HK-2 (cell line): ENCODE measurements around the gene DCC.

Experiments used
- DNase-seq: peaks from one replicate; pipeline ENCODE4 v3.0.0-alpha.2; 2018; ENCODE audit not compliant: unreplicated experiment

The DCC gene, protein sequence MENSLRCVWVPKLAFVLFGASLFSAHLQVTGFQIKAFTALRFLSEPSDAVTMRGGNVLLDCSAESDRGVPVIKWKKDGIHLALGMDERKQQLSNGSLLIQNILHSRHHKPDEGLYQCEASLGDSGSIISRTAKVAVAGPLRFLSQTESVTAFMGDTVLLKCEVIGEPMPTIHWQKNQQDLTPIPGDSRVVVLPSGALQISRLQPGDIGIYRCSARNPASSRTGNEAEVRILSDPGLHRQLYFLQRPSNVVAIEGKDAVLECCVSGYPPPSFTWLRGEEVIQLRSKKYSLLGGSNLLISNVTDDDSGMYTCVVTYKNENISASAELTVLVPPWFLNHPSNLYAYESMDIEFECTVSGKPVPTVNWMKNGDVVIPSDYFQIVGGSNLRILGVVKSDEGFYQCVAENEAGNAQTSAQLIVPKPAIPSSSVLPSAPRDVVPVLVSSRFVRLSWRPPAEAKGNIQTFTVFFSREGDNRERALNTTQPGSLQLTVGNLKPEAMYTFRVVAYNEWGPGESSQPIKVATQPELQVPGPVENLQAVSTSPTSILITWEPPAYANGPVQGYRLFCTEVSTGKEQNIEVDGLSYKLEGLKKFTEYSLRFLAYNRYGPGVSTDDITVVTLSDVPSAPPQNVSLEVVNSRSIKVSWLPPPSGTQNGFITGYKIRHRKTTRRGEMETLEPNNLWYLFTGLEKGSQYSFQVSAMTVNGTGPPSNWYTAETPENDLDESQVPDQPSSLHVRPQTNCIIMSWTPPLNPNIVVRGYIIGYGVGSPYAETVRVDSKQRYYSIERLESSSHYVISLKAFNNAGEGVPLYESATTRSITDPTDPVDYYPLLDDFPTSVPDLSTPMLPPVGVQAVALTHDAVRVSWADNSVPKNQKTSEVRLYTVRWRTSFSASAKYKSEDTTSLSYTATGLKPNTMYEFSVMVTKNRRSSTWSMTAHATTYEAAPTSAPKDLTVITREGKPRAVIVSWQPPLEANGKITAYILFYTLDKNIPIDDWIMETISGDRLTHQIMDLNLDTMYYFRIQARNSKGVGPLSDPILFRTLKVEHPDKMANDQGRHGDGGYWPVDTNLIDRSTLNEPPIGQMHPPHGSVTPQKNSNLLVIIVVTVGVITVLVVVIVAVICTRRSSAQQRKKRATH (N-terminal part only)

DNA sequence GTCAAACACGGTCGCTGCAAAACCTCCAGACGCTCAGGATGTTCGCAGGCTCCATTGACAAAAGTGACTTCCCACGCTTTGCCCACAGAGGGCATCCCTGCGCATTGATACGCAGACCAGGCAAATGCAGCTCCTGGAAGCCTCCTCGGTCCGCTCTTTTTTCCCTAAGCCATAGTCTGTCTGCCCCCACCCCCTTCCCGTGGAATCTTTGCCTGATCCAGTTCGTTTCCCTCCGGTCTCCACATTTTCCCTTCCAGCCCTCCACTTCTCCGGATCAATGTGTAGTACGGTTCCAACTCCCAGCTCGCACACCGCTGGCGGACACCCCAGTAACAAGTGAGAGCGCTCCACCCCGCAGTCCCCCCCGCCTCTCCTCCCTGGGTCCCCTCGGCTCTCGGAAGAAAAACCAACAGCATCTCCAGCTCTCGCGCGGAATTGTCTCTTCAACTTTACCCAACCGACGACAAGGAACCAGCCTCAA lies at the start of gene DCC:
Gene DCC (plus strand): TSS at position 307 of the 481 bp plus-strand sequence. CDS start 591 bp downstream, outside the sequence.
- DNase-seq = peak; percentile 6

DNA sequence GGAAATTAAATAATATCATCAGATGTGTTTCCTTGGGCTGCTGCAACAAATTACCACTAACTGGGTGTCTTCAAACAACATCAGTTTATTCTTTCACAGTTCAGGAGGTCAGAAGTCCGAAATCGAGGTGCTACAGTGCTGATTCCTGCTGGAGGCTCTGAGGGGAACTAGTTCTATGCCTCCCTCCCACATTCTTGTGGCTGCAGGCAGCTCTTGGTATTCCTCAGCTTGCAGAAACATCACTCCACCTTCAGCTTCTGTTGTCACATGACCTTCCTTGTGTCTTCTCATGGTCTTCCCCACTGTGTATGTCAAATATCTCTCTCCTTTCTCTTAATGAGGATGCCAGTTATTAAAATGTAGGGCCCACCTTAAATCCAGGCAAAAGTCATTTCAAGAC lies 29.3 kb upstream of the DCC start:
- DNase-seq = no peak

DNA sequence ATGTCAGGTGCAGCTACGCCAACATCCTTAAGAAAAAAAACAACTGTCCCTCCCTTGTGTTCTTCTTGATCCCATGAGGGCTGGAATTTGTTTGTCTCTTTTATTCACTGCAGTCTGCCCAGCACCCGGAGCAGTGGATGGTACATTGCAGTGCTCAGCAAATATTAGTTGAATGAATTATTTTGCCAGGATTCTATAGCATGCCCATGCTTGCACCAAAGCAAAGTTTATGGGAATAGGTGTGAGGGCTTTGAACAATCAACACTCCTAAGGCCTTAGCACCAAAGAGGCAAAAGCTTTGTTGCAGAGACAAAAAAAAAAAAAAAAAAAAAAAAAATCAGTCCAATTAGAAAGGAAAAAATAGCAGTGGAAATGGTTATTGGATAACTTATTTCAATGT lies 28.7 kb upstream of the DCC start:
- no peak for DNase-seq

DNA sequence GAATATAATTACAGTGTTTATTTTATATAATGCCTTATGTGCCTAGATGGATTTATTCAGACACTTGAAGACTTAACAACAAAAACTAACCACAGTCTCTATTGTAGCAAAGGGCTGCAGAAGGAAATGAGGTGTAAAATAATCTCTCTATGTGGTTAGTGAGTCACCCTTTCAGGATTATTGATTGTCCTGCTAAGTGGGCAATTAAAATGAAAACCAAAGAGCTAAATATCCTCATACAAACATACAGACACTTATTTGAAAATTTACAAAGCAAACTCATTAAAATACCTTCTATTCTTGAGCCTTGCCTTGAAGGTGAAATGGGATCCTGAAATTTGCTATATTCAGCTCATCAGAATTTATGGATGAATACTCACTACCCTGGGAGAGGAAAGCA lies 27.7 kb upstream of the DCC start:
- DNase-seq = no peak

DNA sequence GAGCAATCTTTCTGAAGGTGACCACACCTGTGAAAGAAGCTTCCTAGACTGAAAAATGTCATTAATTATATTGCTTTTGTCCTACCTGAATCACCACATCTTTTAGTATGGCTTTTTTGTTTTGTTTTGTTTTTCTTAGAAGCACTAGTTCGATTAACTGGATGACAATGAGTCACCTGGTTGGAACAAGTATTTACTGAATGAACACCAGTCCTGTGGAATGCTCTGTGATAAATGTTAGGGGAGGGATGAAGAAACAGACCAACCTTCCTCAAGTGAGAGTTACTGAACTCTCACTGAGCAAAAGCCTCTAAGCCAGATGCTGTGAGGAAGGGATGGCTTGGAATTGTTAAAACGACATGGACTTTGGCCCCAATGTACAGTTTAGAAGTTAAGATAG lies 26.8 kb upstream of the DCC start:
- no peak for DNase-seq

DNA sequence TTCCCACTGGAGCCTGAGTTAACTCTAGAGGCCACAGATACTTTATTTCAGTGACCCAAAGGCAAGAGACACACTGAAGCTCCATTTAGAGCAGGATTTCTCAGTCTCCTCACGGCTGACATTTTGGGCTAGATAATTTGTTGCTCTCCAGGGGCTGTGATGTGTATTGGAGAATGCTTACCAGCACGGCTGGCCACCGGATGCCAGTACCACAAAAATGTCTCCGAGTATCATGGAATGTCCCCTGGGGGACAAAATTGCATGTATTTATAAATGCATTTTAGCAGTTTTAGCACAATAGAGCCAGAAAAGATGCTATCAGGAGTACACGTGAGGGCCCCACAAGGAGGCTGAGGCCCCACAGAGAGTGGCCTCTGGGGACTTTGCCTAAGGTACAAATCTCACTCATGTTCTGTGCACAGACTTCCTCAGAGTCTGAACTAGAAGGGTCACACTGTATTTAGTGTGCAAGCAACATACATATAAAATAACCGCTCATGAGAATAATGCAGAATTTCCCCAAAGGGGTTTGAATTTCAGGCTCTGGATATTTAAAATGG lies 20.5 kb upstream of the DCC start:
- DNase-seq = no peak

DNA sequence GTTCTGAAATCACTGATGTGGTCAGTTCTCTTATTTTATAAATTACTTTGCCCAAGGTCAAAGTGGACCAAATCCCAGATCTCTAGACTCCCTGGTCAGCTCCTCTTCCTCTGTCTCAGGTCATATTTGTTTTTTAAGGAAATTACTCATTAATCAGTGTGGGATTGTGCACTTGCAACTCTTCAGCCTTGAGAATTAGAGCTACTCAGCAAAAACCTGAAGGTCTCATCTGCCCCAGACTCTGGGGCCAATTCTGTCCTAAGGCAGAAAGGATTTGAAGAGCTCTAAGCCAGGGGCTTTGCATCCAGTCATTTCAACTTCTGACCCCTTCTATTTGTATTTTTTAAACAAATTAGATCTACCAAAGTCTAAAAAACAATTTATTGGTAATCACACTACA lies 17.7 kb upstream of the DCC start:
- no peak for DNase-seq

DNA sequence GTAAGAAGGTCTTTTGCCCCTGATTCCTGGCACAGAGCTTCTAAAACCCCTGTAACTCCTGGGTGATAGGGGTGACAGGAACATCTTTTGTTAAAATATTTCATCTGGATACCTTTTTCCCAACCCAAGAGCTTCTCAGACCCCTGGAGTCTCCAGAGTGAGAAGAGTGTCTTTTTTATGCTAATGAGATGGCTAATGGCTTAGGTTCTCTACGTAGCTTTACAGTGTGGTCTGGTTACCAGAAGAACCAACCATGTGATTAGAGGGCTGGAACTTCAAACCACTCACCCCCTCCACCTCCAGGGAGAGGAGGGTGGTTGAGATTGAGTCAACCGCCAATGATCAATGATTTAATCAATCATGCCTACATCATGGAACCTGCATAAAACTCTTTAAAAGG lies 16.2 kb upstream of the DCC start:
- no peak for DNase-seq

DNA sequence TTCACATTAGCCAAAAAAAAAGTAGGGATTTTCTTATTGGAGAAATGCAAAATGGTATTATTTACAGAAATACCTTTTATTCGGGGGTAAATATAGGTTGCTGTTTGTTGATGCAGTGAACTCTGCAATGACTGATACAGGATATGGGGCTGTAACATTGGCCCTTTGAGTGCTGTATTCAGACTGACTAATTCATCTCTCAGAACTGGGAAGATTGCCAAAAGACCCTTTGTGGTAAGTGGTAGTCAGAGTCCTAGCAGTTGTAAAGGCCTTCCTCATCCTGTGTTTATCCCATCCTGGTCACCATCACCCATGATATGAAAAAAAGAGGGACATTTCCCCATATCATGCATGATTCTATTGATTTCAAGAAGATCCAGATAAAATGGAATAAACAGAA lies 14.0 kb upstream of the DCC start:
- no peak for DNase-seq

DNA sequence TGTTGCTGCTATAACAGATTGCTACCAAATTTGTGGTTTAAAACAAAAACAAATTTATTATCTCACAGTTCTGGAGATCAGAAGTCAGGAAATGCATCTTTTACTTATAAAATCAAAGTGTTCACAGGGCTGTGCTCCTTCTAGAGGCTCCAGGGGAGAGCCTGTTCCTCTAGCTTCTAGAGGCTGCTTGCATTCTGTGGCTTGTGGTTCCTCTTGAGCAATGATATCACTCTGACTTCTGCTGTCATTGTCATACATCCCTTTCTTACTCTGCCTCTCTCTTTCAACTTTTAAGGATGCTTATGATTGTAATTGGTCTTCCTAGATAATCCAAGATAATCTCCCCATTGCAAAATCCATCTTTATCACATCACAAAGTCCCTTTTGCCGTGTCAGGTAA lies 6.1 kb upstream of the DCC start:
- no peak for DNase-seq

DNA sequence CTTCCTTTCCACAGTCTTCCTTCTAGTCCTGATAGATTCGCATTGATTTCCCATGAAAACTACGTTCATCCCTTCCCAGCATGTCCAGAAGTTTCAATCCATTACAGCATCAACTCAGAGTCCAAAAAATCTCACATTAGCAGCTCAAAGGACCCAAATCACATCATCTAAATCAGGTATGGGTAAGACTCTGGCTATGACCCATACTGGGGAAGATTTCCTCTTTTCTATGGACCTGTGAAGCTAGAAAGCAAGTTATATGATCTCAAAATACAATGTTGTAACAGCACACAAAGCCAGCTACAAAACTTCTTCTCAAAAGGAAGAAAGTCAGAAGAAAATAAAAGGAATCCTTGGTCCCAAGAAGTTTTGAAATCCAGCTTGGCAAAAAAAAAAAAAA lies 5.7 kb upstream of the DCC start:
- no peak for DNase-seq

DNA sequence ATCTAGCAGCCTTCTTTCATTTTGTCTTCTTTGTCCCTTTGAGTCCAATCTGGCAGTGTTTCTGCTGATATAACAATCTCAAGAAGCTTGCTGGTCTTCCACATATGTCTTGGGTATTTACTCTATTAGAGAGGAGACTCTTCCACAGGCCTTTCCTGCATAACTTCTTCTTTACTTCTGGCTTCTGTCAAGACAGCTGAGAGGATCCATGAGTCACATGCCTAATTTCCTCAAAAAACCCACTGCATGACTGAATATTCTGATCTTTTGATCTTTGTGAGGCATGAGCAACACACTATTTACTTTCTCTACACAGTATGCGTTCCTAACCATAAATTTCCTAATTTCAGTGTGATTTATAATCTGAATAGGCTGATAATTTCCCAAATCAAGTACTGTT lies 5.1 kb upstream of the DCC start:
- no peak for DNase-seq

DNA sequence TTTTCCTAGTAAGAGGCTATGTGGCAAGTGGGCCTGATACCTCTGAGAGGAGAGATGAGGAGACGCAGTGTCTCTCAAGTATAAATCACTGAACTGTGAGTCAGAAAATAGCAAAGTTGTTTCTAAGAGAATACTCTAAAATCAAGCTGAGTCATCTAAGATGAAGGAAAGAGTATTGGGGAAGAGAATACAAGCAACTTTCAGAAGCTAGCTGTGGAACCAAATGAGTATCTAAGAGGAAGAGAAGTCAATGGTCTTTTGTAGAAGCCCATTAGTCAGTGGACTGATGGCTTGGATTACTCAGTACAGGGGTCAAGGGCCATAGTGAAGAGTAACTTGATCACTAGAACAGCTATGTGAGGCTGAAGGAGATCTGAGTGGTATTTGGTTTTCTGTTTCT lies 2.7 kb upstream of the DCC start:
- no peak for DNase-seq

DNA sequence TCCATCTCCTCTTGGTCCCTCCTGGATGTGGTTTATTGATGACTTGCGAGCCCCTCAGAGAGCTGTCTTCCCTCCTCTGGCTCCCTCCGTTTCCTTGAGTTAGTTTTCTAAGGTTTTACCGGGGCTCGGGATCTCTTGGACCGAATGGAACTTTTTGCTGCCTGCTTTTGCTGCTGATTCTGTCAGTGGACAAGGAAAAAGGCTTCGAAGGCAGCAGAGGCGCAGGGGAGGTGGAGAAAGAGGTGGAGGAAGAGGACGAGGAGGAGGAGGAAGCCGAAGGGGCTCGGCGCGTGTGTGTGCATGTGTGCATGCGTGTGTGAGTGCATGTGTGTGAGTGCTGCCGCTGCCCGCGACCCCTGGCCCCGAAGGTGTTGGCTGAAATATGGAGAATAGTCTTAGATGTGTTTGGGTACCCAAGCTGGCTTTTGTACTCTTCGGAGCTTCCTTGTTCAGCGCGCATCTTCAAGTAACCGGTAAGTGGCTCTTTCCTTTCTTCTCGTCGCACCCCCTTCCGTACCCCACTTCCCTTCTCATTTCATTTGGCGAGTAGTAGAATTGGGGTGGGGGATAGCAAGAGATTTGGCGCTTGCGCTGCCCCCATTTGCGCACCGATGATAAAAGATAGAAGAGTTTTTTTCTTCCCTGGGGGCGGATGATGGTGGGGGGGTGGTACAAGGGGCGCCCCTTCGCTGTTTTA lies 557 bp downstream of the DCC start:
- no peak for DNase-seq

DNA sequence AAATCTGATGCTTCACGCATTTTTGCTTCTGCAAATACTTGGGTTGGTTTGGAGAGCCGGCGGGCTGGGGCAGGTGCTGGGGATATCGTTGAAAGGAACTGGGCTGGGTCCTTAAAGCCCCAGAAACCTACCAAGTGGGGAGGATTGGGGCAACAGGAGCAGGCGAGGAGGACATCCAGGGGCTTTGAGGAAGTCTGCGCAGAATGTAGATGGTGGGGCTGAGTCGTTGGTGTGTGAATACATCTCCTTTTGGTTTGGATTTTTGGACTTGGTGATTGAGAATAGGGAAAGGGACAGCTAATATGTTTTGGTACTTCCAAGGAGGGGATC lies 1.1 kb downstream of the DCC start:
- DNase-seq = no peak

DNA sequence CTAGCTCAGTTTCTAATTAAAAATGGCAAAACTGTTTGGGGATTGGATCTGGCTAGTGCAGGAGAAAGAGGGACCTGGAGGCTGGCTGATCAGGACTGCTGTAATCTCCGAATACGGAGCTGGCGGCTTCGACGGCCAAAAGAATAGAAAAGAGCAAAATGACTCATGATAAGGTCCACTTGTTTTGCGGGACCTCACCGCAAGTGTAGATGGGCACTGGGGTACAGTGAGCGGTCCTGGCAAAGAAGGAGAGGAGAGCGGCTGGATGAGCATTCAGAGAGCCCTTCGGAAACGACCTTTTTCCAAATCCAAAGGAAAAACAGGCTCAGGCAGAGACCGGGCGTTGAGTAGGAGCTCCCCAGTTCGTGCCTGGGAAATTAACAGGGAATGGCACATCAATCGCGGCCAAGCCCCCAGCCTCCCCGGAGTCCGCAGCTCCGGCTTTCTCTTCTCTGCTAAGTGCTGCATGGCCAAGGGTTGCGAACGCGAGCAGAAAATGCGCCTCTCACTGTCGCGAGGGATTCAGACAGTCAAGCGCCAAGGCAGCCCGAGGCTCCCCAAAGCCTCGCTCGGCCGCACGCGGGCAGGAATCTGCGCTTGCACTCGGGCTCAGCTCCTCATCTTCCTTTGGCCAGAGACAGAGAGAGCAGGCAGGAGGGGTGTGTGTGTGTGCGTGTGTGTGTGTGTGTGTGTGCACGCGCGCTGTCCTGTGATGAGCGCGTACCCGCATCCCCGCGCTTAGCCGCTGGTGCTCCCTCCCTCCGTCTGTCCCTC lies 1.8 kb downstream of the DCC start:
- no peak for DNase-seq

DNA sequence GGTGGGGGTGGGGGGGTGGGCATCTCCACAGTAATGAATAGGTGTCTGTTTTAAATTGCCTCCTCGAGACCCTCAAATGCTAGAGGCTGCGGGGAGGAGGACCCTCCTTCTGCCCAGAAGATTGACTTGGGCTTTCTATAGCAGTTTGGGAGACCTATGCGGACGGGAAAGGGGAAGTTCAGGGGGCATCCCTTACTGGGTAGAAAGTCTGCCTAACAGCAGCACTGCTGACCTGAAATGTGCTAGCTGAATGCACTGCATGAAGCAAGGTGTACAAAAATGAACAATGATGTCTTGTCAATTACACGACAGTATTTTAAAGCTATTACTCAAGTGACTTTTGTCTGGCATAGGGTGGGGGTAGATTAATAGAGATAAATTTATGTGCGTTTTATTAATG lies 2.5 kb downstream of the DCC start:
- no peak for DNase-seq

DNA sequence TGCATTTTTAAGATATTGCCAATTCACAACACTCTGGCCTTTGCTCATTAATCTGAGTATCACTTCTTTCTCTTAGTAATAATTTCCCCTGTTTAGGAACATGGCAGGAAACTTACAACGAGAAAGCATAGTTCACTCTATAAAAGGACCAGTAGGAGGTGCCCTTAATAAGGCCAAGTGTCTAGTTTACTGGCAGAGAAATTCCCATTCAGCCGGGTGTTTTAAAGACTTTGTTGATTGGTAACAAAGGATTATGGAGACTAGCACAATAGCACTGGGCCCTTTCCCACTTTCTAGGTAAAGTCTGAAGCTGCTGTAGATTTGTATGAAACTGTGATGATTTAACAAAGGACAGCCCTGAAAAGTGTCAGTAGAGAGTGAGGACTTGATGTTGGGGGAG lies 3.1 kb downstream of the DCC start:
- DNase-seq = no peak

DNA sequence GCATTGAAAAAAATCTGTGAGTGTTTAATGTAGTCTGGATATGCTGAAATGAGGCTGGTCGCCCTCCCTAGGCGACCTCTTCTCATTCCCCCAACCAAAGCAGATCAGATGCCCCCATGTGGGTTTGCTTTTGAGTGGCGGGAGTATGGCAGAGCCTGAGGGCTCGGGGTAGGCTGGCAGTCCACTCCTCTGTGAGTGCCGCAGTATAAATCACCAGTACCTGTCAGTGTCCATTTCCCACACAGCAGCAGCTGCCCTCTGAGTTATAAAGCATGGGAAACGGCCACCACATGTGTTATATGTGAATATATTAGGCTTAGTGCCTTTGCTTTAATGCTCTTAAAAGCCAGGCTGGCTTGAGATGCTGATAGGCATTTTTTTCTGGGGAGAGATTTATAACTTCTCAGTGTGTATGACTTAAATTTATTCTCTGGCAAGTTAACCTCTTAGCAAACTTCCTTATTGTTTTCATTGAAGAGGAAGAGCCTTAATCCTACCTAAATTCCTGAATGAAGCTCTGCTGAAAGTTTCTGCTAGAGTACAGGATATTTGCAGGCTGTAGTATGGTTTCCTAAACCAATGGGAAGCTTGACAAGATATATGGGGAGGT lies 3.8 kb downstream of the DCC start:
- no peak for DNase-seq

DNA sequence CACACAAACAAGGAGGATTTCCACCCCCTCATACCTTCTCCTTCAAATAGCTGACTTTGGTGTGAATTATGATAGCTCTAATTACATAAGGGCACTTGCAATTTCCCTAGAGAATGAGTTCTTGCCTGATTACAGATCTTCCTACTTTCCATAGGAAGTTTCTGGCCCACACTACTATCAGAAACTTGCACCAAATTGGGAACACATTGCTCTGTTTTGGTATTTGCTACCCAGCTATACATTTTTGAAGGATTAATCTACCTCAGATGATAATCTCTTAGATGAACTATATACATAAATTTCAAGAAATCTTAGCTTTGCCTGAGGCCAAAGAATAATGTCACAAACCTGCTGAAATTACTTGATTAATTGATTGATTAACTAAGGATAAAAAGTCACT lies 4.9 kb downstream of the DCC start:
- DNase-seq = no peak
